Gastrocnemius medialis (tissue), 4 donors: Measurements from ENCODE around the gene GPD1. TPM values are rescaled to one million over a fixed set of nuclear protein-coding genes. Genes with fewer than 3 reads are reported as not detected.

Source experiments
- ATAC-seq, 2 donors: fragments of 150-250 bp; one replicate each; pipeline ENCODE4 v1.9.1; 2016
- DNase-seq, 2 donors: peaks; one replicate each; pipeline ENCODE4 v3.0.0-alpha.2; 2019
- H3K27ac ChIP-seq, 4 donors: fragments of 200-600 bp; sonication (generic); 1 replicate in 1 of 4; 2 replicates in 3 of 4; pipeline ENCODE4 v1.5.1; 2016 to 2018; ENCODE audit warnings: mild to moderate bottlenecking in 2 of 4, moderate library complexity in 1 of 4
- H3K27me3 ChIP-seq, 3 donors: fragments of 200-600 bp; sonication (generic) in 2 of 3; 1 replicate in 1 of 3; 2 replicates in 2 of 3; pipeline versions ENCODE4 v1.5.1 to v1.6.0; 2016 to 2019; ENCODE audit warnings: mild to moderate bottlenecking in 1 of 3, moderate library complexity in 1 of 3
- H3K36me3 ChIP-seq, 2 donors: fragments of 200-600 bp; sonication (generic) in 1 of 2; one replicate each; pipeline ENCODE4 v1.5.1; 2017 to 2018
- H3K4me1 ChIP-seq, 2 donors: fragments of 200-600 bp; sonication (generic) in 1 of 2; one replicate each; pipeline ENCODE4 v1.5.1; 2016 to 2017; ENCODE audit warnings: mild to moderate bottlenecking in 2 of 2
- H3K4me3 ChIP-seq, 4 donors: fragments of 200-600 bp; sonication (generic) in 3 of 4; 1 replicate in 1 of 4; 2 replicates in 3 of 4; pipeline ENCODE4 v1.5.1; 2016 to 2019; ENCODE audit warnings: mild to moderate bottlenecking in 2 of 4
- H3K9me3 ChIP-seq, 3 donors: fragments of 200-600 bp; sonication (generic) in 2 of 3; 1 replicate in 1 of 3; 2 replicates in 2 of 3; pipeline ENCODE4 v1.5.1; 2016 to 2019
- POLR2A ChIP-seq, 2 donors: fragments of 450-650 bp; IDR thresholded peaks; one replicate each; pipeline ENCODE4 v1.6.1; 2017; ENCODE audit warnings: antibody characterized with exemption in 2 of 2, mild to moderate bottlenecking in 2 of 2, moderate library complexity in 2 of 2
- in situ Hi-C, 4 donors: fragments of 200-750 bp; cut with MboI; loops; one replicate each; pipeline versions ENCODE4 v1.15.0 to v1.8.0; 2017; ENCODE audit warnings: low sequenced_read_pairs in 4 of 4
- intact Hi-C: fragments of 100-400 bp; cut with DNase I; formaldehyde crosslinking; loops from one replicate; pipeline ENCODE4 v1.15.1; 2023; ENCODE audit warnings: low total_unique reads
- total RNA-seq, 4 donors: library from RNA; depleted of rRNA; stranded (reverse); fragments of >200 nt; gene quantifications; one replicate each; pipeline versions ENCODE4 v1.1.0 to v1.2.3, GENCODE V29; 2016
- TF ChIP-seq, protein P1 (sequence below), 5 experiments: fragments of 450-650 bp in 3 of 5; fragments of 200-600 bp in 2 of 5; sonication (generic) in 2 of 5; IDR thresholded peaks in 4 of 5; conservative IDR thresholded peaks in 1 of 5; 1 replicate in 4 of 5; 2 replicates in 1 of 5; pipeline ENCODE4 v1.5.1; 2016 to 2019; ENCODE audit warnings: antibody characterized with exemption in 5 of 5, mild to moderate bottlenecking in 3 of 5, moderate library complexity in 3 of 5

GPD1 gene
- total RNA-seq, 4 donors from 2014 or later = 68.2 to 763 (median 288) TPM

DNA sequence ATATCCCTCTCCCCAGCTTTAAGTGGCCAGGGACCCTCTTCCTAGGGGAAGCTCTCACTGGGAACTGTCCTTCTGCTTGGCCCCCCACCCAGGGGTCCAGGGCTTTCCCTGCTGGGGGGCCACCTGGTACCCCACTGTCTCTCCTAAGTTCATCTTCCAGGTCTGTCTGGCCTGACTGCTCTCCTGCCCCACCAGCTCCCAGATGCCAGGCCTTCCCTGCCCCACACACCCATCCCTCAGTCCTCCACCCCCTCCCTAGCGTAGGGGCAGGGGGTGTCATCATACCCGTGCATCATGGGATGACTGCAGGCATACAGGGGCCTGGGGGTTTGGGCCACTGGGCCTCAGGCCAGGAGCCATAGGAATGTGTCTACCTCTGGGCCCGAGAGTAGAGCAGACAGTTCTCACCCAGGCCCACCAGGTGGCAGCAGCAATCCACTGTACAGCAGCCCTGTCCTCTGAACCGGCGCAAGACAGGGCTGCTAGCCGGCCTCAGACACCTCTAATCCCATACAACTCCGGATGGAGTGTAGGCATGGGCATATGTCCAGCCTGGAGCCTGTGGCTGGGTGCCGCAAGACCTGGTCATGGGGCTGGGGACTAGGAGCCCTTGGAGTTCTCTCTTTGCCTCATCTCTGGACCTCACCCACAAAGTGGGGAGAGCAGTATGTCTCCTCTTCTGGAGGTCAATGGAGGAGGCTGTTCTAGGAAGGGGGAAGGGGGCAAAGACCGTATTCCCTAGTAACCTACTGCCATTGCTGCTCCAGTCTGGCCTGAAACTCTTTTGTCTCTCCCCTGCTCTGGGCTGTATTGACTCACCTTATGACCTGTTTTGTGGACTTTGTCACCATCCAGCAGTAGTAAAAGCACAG lies 28.6 kb upstream of the GPD1 start:
- DNase-seq (peak; percentile 62 to 77), ATAC-seq (peak; percentile 88 to 89)
- Histone ChIP-seq H3K27me3 (no peaks in the 10 kb centered on the region), H3K4me3 (no peak overlapping the region), H3K9me3 (no peaks in the 10 kb centered on the region), H3K27ac (no peak overlapping the region), H3K4me1 (peaks cover 0 to 3% of the 10 kb centered on the region in 2 donors), H3K36me3 (no peaks in the 10 kb centered on the region)
- intact Hi-C loops = loop anchor here (1.0 kb wide), 1 partner anchor 100 kb away; no protein-coding TSS in a partner anchor
- TF ChIP-seq, protein P1, sequence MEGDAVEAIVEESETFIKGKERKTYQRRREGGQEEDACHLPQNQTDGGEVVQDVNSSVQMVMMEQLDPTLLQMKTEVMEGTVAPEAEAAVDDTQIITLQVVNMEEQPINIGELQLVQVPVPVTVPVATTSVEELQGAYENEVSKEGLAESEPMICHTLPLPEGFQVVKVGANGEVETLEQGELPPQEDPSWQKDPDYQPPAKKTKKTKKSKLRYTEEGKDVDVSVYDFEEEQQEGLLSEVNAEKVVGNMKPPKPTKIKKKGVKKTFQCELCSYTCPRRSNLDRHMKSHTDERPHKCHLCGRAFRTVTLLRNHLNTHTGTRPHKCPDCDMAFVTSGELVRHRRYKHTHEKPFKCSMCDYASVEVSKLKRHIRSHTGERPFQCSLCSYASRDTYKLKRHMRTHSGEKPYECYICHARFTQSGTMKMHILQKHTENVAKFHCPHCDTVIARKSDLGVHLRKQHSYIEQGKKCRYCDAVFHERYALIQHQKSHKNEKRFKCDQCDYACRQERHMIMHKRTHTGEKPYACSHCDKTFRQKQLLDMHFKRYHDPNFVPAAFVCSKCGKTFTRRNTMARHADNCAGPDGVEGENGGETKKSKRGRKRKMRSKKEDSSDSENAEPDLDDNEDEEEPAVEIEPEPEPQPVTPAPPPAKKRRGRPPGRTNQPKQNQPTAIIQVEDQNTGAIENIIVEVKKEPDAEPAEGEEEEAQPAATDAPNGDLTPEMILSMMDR (IDR thresholded peaks at IDR 0.05 in 4 of 5, conservative IDR thresholded peaks at IDR 0.05 in 1 of 5) = peak; percentile 94 to 97 (median 95)
- TF ChIP-seq POLR2A (IDR thresholded peaks at IDR 0.05) = no peak
- in situ Hi-C loops = loop anchor here (5.0 to 25.0 kb wide), 4 partner anchors 100 to 240 kb away; no protein-coding TSS in a partner anchor

DNA sequence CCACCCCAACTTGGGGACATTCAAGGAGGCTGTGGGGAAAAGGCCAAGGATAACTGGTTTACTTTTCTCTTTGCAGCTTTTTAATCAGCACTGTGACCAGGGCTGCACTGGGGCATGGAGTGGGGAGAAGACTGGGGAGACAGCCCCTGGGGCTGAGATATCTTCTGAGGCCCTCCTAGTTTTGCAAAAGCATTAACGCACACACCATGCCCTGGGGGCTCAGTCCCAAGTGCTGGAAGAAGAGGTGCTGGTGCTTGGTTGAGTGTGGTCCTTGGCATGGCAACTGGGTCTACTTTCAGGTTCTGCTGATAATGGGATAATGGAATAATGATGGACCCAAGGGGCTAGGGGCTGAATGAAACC lies 28.0 kb upstream of the GPD1 start:
- no peak overlapping the region for H3K27ac ChIP-seq
- no peak overlapping the region for H3K4me3 ChIP-seq
- ATAC-seq (no peak), DNase-seq (no peak)
- H3K9me3 ChIP-seq = no peaks in the 10 kb centered on the region
- TF ChIP-seq, protein P1 (IDR thresholded peaks at IDR 0.05 in 4 of 5, conservative IDR thresholded peaks at IDR 0.05 in 1 of 5) = no peak
- TF ChIP-seq POLR2A (IDR thresholded peaks at IDR 0.05) = no peak
- H3K36me3 ChIP-seq = no peaks in the 10 kb centered on the region
- H3K27me3 ChIP-seq = no peaks in the 10 kb centered on the region
- in situ Hi-C loops (loop anchor here (10.0 to 25.0 kb wide), 3 partner anchors 99 to 239 kb away; no protein-coding TSS in a partner anchor), intact Hi-C loops (loop anchor here (1.0 kb wide), 1 partner anchor 100 kb away; no protein-coding TSS in a partner anchor)
- peaks cover 0 to 3% of the 10 kb centered on the region in 2 donors for H3K4me1 ChIP-seq

DNA sequence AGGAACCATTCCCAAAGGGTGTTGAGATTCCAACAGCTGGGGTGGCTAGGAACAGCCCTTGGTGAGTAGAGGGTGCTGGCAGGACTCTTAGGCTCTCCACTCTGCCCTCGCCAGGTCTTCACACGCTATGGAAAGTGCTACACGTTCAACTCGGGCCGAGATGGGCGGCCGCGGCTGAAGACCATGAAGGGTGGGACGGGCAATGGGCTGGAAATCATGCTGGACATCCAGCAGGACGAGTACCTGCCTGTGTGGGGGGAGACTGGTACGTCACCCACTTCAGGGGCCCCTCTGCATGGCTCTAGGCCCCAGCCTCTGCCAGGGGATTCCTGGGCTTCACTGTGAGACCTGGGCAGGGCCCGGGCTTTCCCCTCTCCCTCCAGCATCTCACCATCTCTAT lies 26.7 kb upstream of the GPD1 start:
- peaks cover 0 to 3% of the 10 kb centered on the region in 2 donors for H3K4me1 ChIP-seq
- DNase-seq = no peak
- no peak for TF ChIP-seq POLR2A (IDR thresholded peaks at IDR 0.05)
- TF ChIP-seq, protein P1 (IDR thresholded peaks at IDR 0.05 in 4 of 5, conservative IDR thresholded peaks at IDR 0.05 in 1 of 5) = no peak
- intact Hi-C loops (no loop called here), in situ Hi-C loops (loop anchor here (10.0 to 25.0 kb wide), 3 partner anchors 98 to 238 kb away; no protein-coding TSS in a partner anchor)
- H3K9me3 ChIP-seq = no peaks in the 10 kb centered on the region
- no peak overlapping the region for H3K27ac ChIP-seq
- H3K27me3 ChIP-seq = no peaks in the 10 kb centered on the region
- H3K36me3 ChIP-seq = no peaks in the 10 kb centered on the region
- H3K4me3 ChIP-seq = no peak overlapping the region
- no peak for ATAC-seq

DNA sequence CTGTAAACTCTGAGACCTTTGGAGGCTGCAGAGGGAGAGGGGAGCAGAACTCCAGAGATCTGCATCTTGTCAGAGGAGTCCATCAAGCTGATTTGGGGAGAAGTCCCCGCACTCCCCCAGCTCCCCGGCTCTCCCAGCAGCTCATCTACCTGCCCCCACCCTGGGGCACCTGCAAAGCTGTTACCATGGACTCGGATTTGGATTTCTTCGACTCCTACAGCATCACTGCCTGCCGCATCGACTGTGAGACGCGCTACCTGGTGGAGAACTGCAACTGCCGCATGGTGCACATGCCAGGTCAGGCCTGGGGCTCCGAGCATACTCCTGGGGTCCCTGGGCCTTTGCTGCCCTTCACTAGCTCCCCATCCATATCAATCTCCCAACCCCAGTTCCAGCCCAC lies 25.5 kb upstream of the GPD1 start:
- TF ChIP-seq, protein P1 (IDR thresholded peaks at IDR 0.05 in 4 of 5, conservative IDR thresholded peaks at IDR 0.05 in 1 of 5) = no peak
- TF ChIP-seq POLR2A (IDR thresholded peaks at IDR 0.05) = no peak
- Histone ChIP-seq H3K9me3 (no peaks in the 10 kb centered on the region), H3K27me3 (no peaks in the 10 kb centered on the region), H3K4me3 (no peak overlapping the region), H3K27ac (no peak overlapping the region), H3K4me1 (peaks cover 0 to 3% of the 10 kb centered on the region in 2 donors), H3K36me3 (no peaks in the 10 kb centered on the region)
- ATAC-seq (no peak), DNase-seq (no peak)
- intact Hi-C loops (no loop called here), in situ Hi-C loops (loop anchor here (10.0 to 25.0 kb wide), 3 partner anchors 97 to 237 kb away; no protein-coding TSS in a partner anchor)
